D721Med (cell line): Measurements from ENCODE around the gene PPP1R9B.

Experiments
- DNase-seq: peaks from one replicate; pipeline ENCODE4 v3.0.0; 2011; ENCODE audit warnings: low spot score; ENCODE audit not compliant: insufficient read length
- FAIRE-seq: peaks from 2 replicates; lab custom pipeline; 2011; peaks lifted over from hg19 to GRCh38; lab: Jason Lieb, UNC
- TF ChIP-seq, protein P1 (sequence below): IDR thresholded peaks from 2 replicates; pipeline ENCODE4 v1.5.1; 2012; ENCODE audit warnings: mild to moderate bottlenecking, control low read depth; ENCODE audit not compliant: insufficient read depth; ENCODE audit errors: missing control alignments

Gene PPP1R9B

DNA sequence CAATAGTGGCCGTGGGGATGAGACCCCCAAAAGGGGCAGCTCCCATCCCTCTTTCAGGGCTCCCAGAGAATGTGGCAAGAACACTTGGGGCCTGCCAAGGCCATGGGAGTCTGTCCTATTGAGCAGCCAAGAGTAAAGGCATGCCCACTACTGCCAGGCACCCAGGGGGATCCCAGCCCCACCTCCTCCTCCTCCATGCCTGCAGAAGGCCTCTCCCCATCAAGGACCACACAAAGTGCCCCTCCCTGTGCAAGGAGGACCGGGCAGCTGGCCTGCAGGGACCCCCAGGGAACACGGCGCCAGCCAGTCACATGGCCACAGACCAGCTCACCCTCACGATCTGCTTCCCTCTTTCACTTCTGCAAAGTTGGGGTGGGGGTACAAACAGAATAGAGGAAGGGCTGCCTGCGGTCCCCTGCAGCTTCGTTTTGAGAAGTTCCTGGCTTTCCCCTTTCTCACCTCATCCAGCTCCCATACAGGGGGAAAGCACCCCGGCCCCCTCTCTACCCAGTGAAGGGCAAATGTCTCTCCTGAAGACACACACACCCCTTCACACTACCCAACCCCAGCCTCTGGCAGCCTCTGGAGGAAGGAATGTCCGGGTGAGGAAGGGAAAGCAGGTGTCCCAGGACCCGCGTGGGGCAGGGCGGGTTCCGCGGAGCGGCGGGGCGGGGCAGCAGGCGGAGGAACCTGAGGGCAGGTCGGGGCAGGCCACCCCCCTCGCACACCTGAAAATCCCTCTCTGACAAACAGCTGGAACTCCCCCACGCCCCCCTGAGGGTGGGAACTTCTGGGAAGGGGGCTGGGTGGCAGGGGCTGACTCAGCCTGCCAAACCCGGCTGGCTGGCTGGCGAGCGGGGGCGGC, 2.0 kb downstream of the PPP1R9B start:
- FAIRE-seq (no peak), DNase-seq (no peak)
- TF ChIP-seq, protein P1, sequence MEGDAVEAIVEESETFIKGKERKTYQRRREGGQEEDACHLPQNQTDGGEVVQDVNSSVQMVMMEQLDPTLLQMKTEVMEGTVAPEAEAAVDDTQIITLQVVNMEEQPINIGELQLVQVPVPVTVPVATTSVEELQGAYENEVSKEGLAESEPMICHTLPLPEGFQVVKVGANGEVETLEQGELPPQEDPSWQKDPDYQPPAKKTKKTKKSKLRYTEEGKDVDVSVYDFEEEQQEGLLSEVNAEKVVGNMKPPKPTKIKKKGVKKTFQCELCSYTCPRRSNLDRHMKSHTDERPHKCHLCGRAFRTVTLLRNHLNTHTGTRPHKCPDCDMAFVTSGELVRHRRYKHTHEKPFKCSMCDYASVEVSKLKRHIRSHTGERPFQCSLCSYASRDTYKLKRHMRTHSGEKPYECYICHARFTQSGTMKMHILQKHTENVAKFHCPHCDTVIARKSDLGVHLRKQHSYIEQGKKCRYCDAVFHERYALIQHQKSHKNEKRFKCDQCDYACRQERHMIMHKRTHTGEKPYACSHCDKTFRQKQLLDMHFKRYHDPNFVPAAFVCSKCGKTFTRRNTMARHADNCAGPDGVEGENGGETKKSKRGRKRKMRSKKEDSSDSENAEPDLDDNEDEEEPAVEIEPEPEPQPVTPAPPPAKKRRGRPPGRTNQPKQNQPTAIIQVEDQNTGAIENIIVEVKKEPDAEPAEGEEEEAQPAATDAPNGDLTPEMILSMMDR, result no peak

DNA sequence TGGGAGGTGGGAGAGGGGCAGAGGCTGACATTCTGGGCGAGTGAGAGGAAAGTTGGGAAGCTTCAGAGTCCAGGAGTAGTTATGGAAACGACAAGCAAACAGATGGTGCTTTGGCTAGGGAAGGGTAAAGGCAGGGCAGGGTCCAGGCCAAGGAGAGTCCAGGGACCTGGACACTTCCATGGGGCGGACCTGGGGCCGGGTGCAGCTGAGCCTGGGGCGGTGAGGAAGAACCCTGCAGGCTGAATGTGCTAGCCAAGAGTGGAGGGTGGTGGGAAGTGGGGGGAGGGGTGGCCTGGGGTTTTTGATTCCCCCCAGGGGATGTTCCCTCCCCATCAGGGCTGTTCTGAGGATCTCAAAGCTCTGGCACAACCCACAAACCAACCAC, 2.6 kb downstream of the PPP1R9B start:
- FAIRE-seq, result no peak
- TF ChIP-seq, protein P1, result no peak
- no peak for DNase-seq

DNA sequence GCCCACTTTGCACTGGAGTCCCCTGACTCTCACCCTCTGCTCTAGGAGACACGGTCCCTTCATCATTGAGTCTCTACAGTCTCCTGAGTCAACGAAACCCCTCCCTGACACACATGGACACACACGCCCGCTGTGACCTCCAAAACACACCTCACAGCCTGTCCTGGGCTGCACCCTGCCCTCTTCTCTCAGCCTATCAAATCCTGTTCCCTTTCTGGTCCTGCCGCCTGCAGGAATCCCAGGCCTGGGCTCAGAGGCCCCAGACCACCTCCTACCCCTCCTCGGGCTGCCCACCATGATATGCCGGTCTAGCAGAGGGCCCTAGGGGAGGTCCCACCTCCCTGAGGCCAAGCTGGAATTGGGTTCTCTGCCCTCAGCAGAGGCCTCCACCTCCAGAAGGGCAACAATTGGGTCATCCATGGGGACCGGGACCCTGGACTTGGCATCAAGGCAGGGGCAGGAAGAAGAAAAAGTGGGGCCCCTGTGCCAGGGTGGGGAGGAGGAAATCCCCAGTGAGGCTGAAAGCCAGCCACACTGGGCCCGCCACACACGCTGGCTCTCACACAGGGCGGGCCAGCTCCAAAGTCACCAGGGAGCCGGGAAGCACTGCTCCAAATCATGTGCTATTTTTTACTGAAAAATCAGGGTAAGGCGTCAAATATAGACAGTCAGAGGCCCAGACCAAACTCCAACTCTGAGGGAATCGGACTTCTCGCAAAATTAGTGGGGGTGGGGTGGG, 3.4 kb downstream of the PPP1R9B start:
- TF ChIP-seq, protein P1, result no peak
- DNase-seq (no peak), FAIRE-seq (no peak)

DNA sequence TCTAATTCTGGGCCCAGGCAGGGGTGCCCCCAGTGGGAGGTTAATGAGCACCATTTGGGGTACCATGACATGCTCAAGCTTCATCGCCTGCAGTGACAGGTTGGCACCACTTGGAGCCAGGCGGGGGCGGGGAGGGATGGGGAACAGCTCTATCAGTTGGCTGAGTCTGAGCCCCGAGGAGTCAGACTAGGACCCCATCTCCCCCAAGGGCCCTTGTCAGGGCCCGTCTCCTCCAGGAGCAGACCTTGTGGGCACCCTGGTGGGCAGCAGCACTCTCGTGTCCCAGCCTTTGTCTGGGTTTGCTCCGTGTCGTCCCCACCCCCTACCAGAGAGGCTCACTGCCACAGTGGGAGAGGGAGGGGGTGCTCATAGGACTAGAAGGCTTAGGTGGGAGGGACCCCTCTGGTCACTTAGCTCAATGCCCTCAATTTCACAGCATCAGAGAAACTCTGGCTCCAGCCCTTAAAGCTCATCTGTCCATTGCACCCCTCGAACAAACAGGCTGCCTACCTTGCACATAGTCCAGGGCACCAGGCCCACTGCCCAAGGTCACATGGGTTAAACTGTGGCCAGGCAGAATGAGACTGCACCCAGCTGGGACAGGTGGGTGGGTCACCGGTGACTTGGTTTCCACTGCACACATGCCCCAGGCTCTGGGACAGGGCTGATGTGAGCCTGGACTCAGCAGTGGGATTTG, 4.1 kb downstream of the PPP1R9B start:
- no peak for DNase-seq
- FAIRE-seq, result no peak
- TF ChIP-seq, protein P1, result no peak

DNA sequence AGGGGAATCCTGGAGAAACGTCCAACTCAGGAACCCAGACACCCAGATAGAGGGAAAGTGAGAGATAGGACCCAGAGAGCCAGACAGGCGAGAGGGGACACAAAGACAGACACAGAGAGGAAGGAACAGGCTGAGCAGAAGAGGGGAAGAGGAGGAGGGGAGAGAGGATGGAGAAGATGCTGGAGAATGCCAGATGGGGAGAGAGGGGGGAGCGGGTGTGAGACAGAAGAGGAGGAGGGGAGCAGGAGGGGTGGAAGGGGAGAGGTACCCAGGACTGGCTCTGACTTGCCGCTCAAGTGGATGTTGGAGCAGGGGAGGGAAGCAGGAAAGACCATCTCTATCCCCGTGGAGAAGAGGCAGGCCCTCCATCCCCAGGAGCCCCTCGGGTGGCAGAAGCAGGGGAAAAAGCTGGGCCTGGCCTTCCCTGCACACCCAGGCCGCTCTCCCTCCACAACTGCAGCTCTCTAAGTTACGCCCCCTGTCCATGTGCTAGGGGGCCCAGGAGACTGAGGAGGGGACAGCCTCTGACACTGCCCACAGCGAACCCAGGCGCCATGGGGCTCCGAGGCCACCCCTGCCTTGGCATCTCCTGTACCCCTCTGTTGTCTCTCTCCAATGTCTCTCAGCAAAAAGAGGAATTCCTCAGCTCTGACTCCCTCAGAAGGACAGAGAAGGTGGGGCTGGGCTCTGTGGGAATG, 4.8 kb downstream of the PPP1R9B start:
- FAIRE-seq, result no peak
- TF ChIP-seq, protein P1, result no peak
- DNase-seq, result no peak

DNA sequence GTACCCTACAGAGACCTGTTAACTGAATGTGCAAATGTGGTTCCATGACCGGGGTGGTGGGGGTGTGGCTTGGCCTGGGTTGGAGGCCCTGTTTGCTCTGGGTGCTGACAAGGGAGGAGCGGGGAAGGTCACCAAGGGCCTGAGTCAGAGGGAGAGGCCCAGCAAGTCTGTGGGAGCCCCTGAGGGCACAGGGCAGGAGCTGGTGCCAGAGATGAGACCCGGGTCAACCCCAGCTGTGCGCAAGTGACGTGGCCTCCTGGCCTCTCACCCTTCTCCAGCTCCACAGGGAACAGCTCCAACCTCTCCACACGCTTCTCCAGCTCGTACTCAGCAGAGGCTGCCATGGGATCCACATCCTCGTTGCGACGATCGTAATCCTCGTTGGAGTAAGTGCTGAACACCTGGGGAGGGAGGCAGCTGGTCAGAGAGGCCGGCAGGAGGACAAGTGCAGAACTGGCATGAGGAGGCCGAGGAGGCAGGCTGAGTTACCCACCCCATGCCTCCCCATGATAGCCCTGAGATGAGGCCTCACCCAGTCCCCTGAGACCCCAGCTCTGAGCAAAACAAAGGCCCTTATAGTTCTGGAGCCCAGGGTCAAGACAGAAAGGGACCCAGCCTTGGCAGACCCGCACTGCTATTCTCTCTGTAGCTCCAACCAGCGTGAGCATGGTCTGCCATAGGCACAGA, 5.5 kb downstream of the PPP1R9B start:
- TF ChIP-seq, protein P1, result no peak
- no peak for DNase-seq
- FAIRE-seq, result no peak
